Common myeloid progenitor, CD34-positive (primary cell): ENCODE data around the gene DIDO1.
"Not testable (repeated sequence)": the region's sequence is repeated elsewhere in the genome, so short reads cannot be mapped to it uniquely, and the experiment has no call there.

ENCODE experiments used
- CTCF ChIA-PET: fragments of 350-600 bp; sonication (Branson Sonifier 250); formaldehyde crosslinking; loops from one replicate; lab custom pipeline; 2021; ENCODE audit warnings: antibody characterized with exemption; lab: Charles Lee
- POLR2A ChIA-PET: fragments of 350-600 bp; sonication (Branson Sonifier 250); formaldehyde crosslinking; loops from one replicate; lab custom pipeline; 2021; ENCODE audit warnings: antibody characterized with exemption; lab: Charles Lee
- DNase-seq, 3 donors: peaks; one replicate each; pipeline versions ENCODE4 v3.0.0 to v3.0.0-alpha.2; 2013
- H3K27ac ChIP-seq, 2 experiments: 1 replicate in 1 of 2; 2 replicates in 1 of 2; pipeline ENCODE4 v1.7.0; 2013; ENCODE audit warnings: inconsistent platforms in 2 of 2, low read length in 2 of 2, mild to moderate bottlenecking in 2 of 2, low read depth in 1 of 2, moderate library complexity in 1 of 2; ENCODE audit not compliant: severe bottlenecking in 2 of 2, insufficient read depth in 1 of 2, poor library complexity in 1 of 2
- H3K27me3 ChIP-seq, 5 experiments: replicated peaks in 2 of 5; 1 replicate in 3 of 5; 2 replicates in 2 of 5; pipeline versions ENCODE4 v1.6.1 to v1.7.0; 2013; ENCODE audit warnings: low read length in 4 of 5, mild to moderate bottlenecking in 2 of 5, moderate library complexity in 2 of 5, inconsistent platforms in 1 of 5; ENCODE audit not compliant: insufficient read depth in 5 of 5, control insufficient read depth in 4 of 5
- H3K36me3 ChIP-seq, 4 experiments: 1 replicate in 2 of 4; 2 replicates in 2 of 4; pipeline versions ENCODE4 v1.6.1 to v1.7.0; 2013; ENCODE audit warnings: low read length in 3 of 4, control low read depth in 1 of 4, mild to moderate bottlenecking in 1 of 4; ENCODE audit not compliant: control insufficient read depth in 4 of 4, insufficient read depth in 4 of 4
- H3K4me1 ChIP-seq, 4 experiments: 1 replicate in 3 of 4; 2 replicates in 1 of 4; pipeline versions ENCODE4 v1.6.1 to v1.7.1; 2013; ENCODE audit warnings: low read length in 3 of 4, mild to moderate bottlenecking in 3 of 4, control low read depth in 1 of 4, inconsistent platforms in 1 of 4, moderate library complexity in 1 of 4; ENCODE audit not compliant: control insufficient read depth in 4 of 4, insufficient read depth in 4 of 4; ENCODE audit errors: control extremely low read depth in 1 of 4
- H3K4me3 ChIP-seq, 7 experiments: 1 replicate in 4 of 7; 2 replicates in 3 of 7; pipeline versions ENCODE4 v1.5.1 to v1.7.0; 2013; ENCODE audit warnings: mild to moderate bottlenecking in 7 of 7, low read length in 6 of 7, moderate library complexity in 6 of 7, inconsistent platforms in 2 of 7, low read depth in 2 of 7, control low read depth in 1 of 7; ENCODE audit not compliant: insufficient read depth in 4 of 7, control insufficient read depth in 1 of 7; ENCODE audit errors: extremely low read depth in 1 of 7
- H3K9me3 ChIP-seq, 5 experiments: 1 replicate in 4 of 5; 2 replicates in 1 of 5; pipeline versions ENCODE4 v1.6.1 to v1.7.1; 2013; ENCODE audit warnings: low read length in 4 of 5, mild to moderate bottlenecking in 2 of 5, inconsistent platforms in 1 of 5, low read depth in 1 of 5, moderate library complexity in 1 of 5; ENCODE audit not compliant: control insufficient read depth in 4 of 5, insufficient read depth in 2 of 5; ENCODE audit errors: control extremely low read depth in 1 of 5
- WGBS: methylation state at CpG from one replicate; pipeline ENCODE4 v1.1.5; 2013; ENCODE audit not compliant: insufficient coverage; 5-methylcytosine and 5-hydroxymethylcytosine counted together

Gene DIDO1

DNA sequence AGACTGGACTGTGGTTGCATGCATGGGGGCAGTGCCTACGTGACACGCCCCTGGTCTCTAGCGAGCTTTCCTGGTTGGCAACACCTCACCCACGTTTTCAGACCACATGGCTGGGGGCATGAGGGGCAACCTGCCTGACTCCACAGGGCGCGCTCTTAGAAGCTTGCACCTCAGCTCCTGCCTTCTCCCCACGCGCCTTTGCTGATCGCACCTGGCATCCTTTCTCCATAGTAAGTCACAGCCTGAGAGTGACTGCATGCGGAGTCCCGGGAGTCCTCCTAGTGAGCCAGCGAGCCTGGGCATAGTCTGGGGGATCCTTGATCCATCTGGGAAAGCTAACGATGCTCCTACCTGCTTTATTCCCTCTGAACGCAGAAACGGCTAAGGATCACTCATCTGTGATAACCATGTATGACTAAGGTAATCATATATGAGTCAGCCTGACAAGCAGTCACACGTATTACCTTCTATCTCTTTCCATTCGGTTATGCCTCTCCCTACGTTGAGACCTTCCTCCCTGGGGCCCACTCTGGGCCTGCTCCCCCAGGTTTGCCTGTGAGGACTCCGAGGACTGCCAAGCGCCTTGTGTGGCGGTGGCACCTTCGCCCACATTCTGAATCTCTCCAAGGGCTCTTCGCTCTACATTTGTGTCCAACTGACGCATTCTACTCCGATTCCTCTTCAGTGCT, 69.2 kb downstream of the DIDO1 start:
- DNase-seq: no peak
- ChIA-PET POLR2A (no interaction called here), CTCF (interaction anchor here (0.8 to 1.5 kb wide), 2 partner anchors 8 to 11 kb away, joined by 3 read pairs; no protein-coding TSS in a partner anchor)
- Histone ChIP-seq H3K4me1 (peaks cover 0 to 35% (median 10%) of the 10 kb centered on the region in 4 experiments), H3K36me3 (peaks cover 5 to 30% (median 18%) of the 10 kb centered on the region in 4 experiments), H3K27ac (no peak overlapping the region), H3K4me3 (no peak overlapping the region), H3K27me3 (peaks cover 0 to 9% (median 7%) of the 10 kb centered on the region in 5 experiments), H3K9me3 (no peaks in the 10 kb centered on the region)
- 95% methylated on average over 19 of the region's 25 CpGs for whole genome bisulfite sequencing

DNA sequence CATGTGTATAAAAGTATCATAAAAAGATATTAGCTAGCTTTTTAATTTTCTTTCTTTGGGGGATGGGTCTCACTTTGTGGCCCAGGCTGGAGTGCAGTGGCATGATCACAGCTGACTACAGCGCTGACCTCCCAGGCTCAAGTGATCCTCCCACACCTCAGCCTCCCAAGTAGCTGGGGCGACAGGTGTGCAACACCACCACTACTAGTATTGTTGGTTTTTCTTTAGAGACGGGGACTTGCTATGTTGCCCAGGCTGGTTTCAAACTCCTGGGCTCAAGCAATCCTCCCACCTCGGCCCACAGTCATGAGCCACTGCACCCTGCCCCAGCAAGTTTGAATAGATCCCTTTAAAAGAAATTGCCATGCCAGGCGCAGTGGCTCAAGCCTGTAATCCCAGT, 71.2 kb downstream of the DIDO1 start:
- peaks cover 0 to 25% (median 2%) of the 10 kb centered on the region in 4 experiments for H3K4me1 ChIP-seq
- H3K27me3 ChIP-seq: peaks cover 0 to 4% (median 2%) of the 10 kb centered on the region in 5 experiments
- POLR2A ChIA-PET: no interaction called here
- WGBS: 96% methylated on average over 2 of the region's 5 CpGs
- no peak overlapping the region for H3K4me3 ChIP-seq
- peaks cover 5 to 33% (median 22%) of the 10 kb centered on the region in 4 experiments for H3K36me3 ChIP-seq
- CTCF ChIA-PET: interaction anchor here (1.8 kb wide), 1 partner anchor 32 kb away, joined by 8 read pairs; no protein-coding TSS in a partner anchor
- DNase-seq: no peak
- no peak overlapping the region for H3K27ac ChIP-seq
- no peaks in the 10 kb centered on the region for H3K9me3 ChIP-seq

DNA sequence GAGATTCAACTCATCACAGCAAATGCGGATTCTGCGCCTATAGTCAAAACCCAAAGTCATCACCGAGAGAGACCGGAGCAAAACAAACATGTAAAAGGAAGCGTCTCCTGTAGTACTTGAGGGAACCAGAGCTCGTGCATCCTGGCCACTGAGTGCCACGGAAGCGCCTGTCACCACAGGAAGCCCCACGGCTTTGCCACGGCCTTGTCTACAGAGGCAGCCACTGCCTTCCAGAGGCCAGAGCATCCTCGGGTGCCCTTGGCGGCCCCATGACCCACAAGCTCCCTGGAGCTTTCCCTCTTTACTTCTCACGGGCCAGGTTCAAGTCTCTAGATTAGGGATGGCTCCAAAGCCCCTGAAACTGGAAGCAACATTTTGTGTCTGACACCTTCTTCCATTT, 72.2 kb downstream of the DIDO1 start:
- ChIA-PET CTCF (interaction anchor here (1.8 kb wide), 1 partner anchor 31 kb away, joined by 8 read pairs; no protein-coding TSS in a partner anchor), POLR2A (no interaction called here)
- peaks cover 0 to 17% (median 1%) of the 10 kb centered on the region in 4 experiments for H3K4me1 ChIP-seq
- H3K27me3 ChIP-seq: no peaks in the 10 kb centered on the region
- H3K27ac ChIP-seq: no peak overlapping the region
- 99% methylated on average over 13 of the region's 13 CpGs for WGBS
- H3K4me3 ChIP-seq: no peak overlapping the region
- H3K9me3 ChIP-seq: no peaks in the 10 kb centered on the region
- peaks cover 5 to 36% (median 24%) of the 10 kb centered on the region in 4 experiments for H3K36me3 ChIP-seq
- no peak for DNase-seq

DNA sequence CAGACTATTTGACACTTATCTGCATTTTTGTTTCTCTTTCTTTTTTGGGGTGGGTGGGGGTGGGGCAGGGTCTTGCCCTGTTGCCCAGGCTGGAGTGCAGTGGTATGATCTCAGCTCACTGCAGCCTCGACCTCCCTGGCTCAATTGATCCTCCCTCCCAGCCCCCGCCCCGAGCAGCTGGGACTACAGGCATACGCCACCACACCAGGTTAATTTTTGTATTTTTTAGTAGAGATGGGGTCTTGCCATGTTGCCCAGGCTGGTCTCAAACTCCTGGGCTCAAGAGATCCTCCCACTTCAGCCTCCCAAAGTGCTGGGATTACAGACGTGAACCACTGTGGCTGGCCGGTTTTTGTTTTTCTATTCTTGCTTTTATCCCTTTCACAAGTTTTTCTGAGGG, 73.0 kb downstream of the DIDO1 start:
- H3K4me3 ChIP-seq, POLR2A ChIA-PET, H3K9me3 ChIP-seq, CTCF ChIA-PET, H3K27me3 ChIP-seq, H3K4me1 ChIP-seq, DNase-seq, H3K27ac ChIP-seq: not testable (repeated sequence)
- peaks cover 5 to 36% (median 24%) of the 10 kb centered on the region in 4 experiments for H3K36me3 ChIP-seq
- 93% methylated on average over 2 of the region's 6 CpGs for WGBS

DNA sequence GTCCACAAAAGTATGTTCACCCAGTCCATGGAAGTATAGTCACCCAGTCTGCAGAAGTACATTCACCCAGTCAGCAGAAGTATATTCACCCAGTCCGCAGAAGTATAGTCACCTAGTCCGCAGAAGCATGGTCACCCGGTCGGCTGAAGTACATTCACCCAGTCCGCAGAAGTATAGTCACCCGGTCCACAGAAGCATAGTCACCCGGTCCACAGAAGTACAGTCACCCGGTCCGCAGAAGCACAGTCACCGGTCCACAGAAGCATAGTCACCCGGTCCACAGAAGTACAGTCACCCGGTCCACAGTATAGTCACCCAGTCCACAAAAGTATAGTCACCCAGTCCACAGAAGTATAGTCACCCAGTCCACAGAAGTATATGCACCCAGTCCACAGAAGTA, 73.5 kb downstream of the DIDO1 start:
- no peaks in the 10 kb centered on the region for H3K9me3 ChIP-seq
- peaks cover 5 to 36% (median 24%) of the 10 kb centered on the region in 4 experiments for H3K36me3 ChIP-seq
- peaks cover 0 to 5% (median 0%) of the 10 kb centered on the region in 4 experiments for H3K4me1 ChIP-seq
- CTCF ChIA-PET: no interaction called here
- POLR2A ChIA-PET: no interaction called here
- WGBS: 96% methylated on average over 10 of the region's 12 CpGs
- H3K27ac ChIP-seq: no peak overlapping the region
- DNase-seq: no peak
- H3K27me3 ChIP-seq: no peaks in the 10 kb centered on the region
- no peak overlapping the region for H3K4me3 ChIP-seq

DNA sequence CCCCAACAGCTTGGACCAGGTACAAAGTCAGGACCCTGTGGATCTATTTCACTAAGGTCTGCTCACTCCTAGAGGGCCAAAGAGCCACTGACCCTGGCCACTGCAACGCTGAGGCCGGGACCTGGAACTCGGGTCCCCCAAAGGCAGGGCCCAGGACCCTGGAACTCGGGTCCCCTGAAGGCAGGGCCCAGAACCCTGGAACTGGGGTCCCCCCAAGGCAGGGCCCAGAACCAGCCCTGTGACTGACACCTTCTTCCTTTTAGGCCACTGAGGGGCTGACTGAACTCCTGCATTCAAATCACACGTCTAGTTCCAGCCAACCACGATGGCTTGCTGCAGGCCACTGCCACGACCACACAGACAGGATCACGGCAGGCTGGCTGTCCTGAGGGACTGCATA, 74.1 kb downstream of the DIDO1 start:
- H3K36me3 ChIP-seq: peaks cover 5 to 30% (median 23%) of the 10 kb centered on the region in 4 experiments
- 90% methylated on average over 8 of the region's 8 CpGs for WGBS
- POLR2A ChIA-PET: no interaction called here

DNA sequence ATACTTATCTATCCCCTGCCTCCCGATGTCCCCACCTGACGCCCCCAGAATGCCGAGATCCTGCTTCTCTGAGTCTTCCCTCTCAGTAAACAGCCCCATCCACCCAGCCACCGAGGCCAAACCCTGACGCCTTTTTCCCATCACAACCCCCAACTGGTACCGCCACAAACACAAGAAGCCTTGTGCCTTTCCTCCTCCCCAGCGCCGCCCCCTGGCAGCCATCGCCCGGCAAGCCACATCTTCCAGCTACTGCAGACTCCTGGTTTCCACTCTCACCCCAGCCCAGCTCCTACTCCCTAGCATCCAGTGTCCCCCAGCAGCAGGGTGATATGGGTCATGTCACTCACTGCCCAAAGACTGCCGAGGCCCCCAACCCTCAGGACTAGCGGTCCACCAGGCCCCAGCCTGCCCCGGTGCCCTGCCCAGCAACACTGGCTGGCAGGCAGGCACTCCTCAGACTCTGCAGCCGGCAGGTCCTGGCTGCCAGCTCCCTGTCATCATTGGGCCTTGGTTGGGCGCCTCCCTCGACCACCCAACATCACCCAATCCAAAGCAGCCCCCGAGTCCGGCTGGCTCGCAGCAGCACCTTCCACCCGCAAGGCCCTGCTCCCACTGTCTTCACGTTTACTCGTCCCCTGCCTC, 75.9 kb downstream of the DIDO1 start:
- Histone ChIP-seq H3K4me3 (no peak overlapping the region), H3K4me1 (no peaks in the 10 kb centered on the region), H3K36me3 (peaks cover 2 to 24% (median 17%) of the 10 kb centered on the region in 4 experiments), H3K9me3 (no peaks in the 10 kb centered on the region), H3K27me3 (no peaks in the 10 kb centered on the region), H3K27ac (no peak overlapping the region)
- ChIA-PET POLR2A (no interaction called here), CTCF (interaction anchor here (1.2 to 2.3 kb wide), 2 partner anchors 18 to 28 kb away, joined by 4 to 8 read pairs; no protein-coding TSS in a partner anchor)
- DNase-seq: no peak
- 95% methylated on average over 18 of the region's 22 CpGs for WGBS

More for the DNA sequence above, 74.1 kb downstream of the DIDO1 start:
- no peak overlapping the region for H3K4me3 ChIP-seq
- H3K27me3 ChIP-seq: no peaks in the 10 kb centered on the region
- CTCF ChIA-PET: no interaction called here
- no peak overlapping the region for H3K27ac ChIP-seq
- no peak for DNase-seq
- no peaks in the 10 kb centered on the region for H3K9me3 ChIP-seq
- H3K4me1 ChIP-seq: no peaks in the 10 kb centered on the region
